Measurements from ENCODE around the gene TSPYL6.

DNA sequence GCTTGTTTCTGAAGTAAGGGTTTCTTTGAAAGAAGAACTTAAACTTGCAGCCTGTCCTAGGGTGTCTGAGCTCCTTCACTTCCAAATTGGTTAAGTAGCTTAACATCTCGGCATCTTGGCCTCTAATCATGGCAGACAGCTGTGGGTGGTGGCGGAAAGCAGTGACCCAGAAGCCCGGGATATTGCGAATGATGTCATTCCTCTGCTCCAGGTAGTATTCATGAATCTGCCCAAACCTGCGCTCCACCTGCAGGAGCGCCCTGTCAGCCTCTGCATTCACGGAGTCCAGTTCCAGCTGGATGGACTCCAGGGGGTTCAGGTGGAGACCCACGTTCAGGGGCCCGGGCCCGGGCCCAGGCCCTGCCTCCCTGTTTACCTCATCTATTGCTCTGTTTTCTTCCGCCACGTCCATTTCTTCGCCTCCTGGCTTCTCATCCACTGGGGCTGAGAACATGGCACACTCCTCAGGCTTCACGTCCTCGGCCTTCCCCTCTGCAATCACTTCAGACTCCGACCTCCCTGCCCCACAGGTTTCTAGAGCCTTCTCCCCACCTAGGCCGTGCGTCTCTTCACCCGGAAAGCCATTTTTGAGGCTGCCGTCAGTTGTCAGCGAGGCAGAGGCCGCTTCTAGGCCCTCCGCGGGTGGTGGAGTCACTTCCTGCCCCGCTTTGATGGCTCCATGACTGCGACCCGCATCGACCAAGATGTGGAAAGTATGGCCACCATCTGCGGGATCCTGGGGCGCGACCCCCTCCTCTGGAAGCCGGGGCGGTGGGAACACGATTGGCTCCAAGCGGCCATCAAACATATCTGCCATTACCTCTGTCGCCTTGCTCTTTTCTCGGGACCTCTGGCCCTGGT is 569 bp downstream of the TSPYL6 start:
- TF ChIP-seq, protein P1, sequence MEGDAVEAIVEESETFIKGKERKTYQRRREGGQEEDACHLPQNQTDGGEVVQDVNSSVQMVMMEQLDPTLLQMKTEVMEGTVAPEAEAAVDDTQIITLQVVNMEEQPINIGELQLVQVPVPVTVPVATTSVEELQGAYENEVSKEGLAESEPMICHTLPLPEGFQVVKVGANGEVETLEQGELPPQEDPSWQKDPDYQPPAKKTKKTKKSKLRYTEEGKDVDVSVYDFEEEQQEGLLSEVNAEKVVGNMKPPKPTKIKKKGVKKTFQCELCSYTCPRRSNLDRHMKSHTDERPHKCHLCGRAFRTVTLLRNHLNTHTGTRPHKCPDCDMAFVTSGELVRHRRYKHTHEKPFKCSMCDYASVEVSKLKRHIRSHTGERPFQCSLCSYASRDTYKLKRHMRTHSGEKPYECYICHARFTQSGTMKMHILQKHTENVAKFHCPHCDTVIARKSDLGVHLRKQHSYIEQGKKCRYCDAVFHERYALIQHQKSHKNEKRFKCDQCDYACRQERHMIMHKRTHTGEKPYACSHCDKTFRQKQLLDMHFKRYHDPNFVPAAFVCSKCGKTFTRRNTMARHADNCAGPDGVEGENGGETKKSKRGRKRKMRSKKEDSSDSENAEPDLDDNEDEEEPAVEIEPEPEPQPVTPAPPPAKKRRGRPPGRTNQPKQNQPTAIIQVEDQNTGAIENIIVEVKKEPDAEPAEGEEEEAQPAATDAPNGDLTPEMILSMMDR (IDR thresholded peaks at IDR 0.05) = no peak
- TF ChIP-seq POLR2A (IDR thresholded peaks at IDR 0.05) = no peak
